Middle frontal gyrus (tissue), 1 donor: Measurements from ENCODE around the gene FLVCR1.

Experiments used
- DNase-seq: peaks from one replicate; pipeline ENCODE4 v3.0.0-alpha.2; 2015; ENCODE audit warnings: low spot score; ENCODE audit errors: extremely low spot score

FLVCR1 gene

DNA sequence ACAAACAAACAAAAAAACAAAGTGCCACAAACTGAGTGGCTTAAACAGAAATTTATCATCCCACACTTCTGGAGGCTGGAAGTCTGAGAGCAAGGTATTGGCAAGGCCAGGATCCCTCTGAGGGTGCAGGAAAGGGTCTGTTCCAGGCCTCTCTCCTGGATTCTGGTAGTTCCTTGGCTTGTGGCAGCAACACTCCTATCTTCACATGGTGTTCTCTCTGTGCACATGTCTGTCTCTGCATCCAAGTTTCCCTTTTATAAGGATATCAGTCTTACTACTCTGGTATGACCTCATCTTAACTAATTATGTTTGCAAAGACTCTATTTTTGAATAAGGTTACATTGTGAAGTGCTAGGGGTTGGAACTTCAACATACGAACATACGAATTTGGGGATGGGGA is 87.0 kb downstream of the FLVCR1 start:
- DNase-seq: no peak

DNA sequence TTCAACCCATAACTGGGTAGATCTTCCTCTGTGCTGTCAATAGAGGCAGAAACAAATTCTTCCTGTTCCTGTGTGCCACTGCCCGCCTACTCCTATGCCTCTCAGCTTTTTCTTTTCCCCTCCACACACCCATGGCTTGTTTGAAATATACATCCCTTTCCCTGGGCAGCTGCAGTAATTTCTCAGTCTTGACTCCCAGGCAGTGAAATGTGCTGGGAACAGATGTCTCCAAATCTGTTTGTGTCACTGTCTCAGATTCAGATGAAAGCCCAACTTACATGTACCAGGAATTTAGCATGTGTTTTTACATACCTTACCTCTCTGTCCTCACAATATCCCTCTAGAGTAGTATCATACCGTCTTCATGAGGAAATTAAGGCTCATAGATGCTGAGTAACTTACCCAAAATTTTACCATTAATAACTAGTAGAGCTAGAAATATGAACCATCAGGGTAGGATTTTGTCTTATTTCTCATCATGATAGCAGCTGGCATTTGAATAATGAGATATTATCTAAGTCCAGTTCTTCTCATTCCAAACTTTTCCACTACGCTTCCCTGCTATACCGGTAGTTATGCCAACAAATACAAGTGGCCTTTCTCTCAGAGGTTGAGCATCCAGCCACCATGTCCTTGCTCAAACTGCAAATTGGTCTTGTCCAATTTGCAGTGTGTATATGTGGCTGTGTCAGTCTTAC is 87.5 kb downstream of the FLVCR1 start:
- DNase-seq: no peak

DNA sequence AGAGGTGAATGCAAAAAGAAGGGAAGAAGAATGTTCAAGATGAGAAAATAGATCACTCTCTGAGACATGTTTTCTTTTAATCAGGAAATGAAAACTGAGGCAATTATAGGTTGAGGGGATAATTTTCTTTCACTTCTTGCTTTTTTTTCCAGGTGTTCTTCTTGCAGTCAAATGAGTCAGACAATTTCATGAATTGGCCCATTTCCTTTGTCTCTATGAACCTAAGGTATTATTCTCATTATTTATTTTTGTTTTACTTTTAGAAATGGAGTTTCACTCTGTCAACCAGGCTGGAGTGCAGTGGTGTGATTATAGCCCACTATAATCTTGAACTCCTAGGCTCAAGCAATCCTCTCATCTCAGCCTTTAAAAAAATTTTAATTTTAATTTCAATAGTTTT is 88.8 kb downstream of the FLVCR1 start:
- DNase-seq: no peak
